ENCODE data around the gene RAB1A.
"Not testable (repeated sequence)": the region's sequence is repeated elsewhere in the genome, so short reads cannot be mapped to it uniquely, and the experiment has no call there.

- TF ChIP-seq CTCF (IDR thresholded peaks at IDR 0.05; ENCODE audit: borderline replicate concordance, extremely low read depth, low read length, poor library complexity, severe bottlenecking); EZH2 (IDR thresholded peaks at IDR 0.05; ENCODE audit: borderline replicate concordance, low read depth, low read length, severe bottlenecking): not testable (repeated sequence)
These were observed 44.1 kb upstream of the RAB1A start for GRCh38 chr2:65174031-65174430.

All from DND-41 (cell line).